ENCODE results near the gene CLSTN1.
A peak's percentile ranks its signal among the peaks of the same experiment; 100 is the strongest.

Gene CLSTN1

DNA sequence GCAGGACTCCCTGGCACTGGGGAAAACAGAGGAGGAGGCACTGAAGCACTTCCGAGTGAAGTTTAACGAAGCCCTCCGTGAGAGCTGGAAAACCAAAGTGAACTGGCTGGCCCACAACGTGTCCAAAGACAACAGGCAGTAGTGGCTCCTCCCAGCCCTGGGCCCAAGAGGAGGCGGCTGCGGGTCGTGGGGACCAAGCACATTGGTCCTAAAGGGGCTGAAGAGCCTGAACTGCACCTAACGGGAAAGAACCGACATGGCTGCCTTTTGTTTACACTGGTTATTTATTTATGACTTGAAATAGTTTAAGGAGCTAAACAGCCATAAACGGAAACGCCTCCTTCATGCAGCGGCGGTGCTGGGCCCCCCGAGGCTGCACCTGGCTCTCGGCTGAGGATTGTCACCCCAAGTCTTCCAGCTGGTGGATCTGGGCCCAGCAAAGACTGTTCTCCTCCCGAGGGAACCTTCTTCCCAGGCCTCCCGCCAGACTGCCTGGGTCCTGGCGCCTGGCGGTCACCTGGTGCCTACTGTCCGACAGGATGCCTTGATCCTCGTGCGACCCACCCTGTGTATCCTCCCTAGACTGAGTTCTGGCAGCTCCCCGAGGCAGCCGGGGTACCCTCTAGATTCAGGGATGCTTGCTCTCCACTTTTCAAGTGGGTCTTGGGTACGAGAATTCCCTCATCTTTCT, 96.7 kb downstream of the CLSTN1 start:
- TF ChIP-seq, protein P1, sequence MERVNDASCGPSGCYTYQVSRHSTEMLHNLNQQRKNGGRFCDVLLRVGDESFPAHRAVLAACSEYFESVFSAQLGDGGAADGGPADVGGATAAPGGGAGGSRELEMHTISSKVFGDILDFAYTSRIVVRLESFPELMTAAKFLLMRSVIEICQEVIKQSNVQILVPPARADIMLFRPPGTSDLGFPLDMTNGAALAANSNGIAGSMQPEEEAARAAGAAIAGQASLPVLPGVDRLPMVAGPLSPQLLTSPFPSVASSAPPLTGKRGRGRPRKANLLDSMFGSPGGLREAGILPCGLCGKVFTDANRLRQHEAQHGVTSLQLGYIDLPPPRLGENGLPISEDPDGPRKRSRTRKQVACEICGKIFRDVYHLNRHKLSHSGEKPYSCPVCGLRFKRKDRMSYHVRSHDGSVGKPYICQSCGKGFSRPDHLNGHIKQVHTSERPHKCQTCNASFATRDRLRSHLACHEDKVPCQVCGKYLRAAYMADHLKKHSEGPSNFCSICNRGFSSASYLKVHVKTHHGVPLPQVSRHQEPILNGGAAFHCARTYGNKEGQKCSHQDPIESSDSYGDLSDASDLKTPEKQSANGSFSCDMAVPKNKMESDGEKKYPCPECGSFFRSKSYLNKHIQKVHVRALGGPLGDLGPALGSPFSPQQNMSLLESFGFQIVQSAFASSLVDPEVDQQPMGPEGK (CRISPR knock-in tag; IDR thresholded peaks at IDR 0.05; ENCODE audit: borderline replicate concordance): no peak
- TF ChIP-seq ARNTL (CRISPR knock-in tag; IDR thresholded peaks at IDR 0.05; ENCODE audit: borderline replicate concordance, low read depth) (no peak), PPARA (CRISPR knock-in tag; IDR thresholded peaks at IDR 0.05; ENCODE audit: borderline replicate concordance) (no peak), OSR1 (CRISPR knock-in tag; IDR thresholded peaks at IDR 0.05) (no peak), CSDC2 (CRISPR knock-in tag; IDR thresholded peaks at IDR 0.05) (no peak), ESRRG (CRISPR knock-in tag; IDR thresholded peaks at IDR 0.05) (no peak), ZFP3 (CRISPR knock-in tag; IDR thresholded peaks at IDR 0.05) (no peak), ZNF8 (CRISPR knock-in tag; IDR thresholded peaks at IDR 0.05) (no peak), GLIS3 (CRISPR knock-in tag; IDR thresholded peaks at IDR 0.05) (no peak), ZFP30 (CRISPR knock-in tag; IDR thresholded peaks at IDR 0.05) (no peak)
- TF ChIP-seq, protein P2, sequence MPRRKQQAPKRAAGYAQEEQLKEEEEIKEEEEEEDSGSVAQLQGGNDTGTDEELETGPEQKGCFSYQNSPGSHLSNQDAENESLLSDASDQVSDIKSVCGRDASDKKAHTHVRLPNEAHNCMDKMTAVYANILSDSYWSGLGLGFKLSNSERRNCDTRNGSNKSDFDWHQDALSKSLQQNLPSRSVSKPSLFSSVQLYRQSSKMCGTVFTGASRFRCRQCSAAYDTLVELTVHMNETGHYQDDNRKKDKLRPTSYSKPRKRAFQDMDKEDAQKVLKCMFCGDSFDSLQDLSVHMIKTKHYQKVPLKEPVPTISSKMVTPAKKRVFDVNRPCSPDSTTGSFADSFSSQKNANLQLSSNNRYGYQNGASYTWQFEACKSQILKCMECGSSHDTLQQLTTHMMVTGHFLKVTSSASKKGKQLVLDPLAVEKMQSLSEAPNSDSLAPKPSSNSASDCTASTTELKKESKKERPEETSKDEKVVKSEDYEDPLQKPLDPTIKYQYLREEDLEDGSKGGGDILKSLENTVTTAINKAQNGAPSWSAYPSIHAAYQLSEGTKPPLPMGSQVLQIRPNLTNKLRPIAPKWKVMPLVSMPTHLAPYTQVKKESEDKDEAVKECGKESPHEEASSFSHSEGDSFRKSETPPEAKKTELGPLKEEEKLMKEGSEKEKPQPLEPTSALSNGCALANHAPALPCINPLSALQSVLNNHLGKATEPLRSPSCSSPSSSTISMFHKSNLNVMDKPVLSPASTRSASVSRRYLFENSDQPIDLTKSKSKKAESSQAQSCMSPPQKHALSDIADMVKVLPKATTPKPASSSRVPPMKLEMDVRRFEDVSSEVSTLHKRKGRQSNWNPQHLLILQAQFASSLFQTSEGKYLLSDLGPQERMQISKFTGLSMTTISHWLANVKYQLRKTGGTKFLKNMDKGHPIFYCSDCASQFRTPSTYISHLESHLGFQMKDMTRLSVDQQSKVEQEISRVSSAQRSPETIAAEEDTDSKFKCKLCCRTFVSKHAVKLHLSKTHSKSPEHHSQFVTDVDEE (CRISPR knock-in tag; IDR thresholded peaks at IDR 0.05): no peak
- TF ChIP-seq, protein P3, sequence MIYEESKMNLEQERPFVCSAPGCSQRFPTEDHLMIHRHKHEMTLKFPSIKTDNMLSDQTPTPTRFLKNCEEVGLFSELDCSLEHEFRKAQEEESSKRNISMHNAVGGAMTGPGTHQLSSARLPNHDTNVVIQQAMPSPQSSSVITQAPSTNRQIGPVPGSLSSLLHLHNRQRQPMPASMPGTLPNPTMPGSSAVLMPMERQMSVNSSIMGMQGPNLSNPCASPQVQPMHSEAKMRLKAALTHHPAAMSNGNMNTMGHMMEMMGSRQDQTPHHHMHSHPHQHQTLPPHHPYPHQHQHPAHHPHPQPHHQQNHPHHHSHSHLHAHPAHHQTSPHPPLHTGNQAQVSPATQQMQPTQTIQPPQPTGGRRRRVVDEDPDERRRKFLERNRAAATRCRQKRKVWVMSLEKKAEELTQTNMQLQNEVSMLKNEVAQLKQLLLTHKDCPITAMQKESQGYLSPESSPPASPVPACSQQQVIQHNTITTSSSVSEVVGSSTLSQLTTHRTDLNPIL (CRISPR knock-in tag; IDR thresholded peaks at IDR 0.05; ENCODE audit: low read depth): no peak
- ATAC-seq: no peak

DNA sequence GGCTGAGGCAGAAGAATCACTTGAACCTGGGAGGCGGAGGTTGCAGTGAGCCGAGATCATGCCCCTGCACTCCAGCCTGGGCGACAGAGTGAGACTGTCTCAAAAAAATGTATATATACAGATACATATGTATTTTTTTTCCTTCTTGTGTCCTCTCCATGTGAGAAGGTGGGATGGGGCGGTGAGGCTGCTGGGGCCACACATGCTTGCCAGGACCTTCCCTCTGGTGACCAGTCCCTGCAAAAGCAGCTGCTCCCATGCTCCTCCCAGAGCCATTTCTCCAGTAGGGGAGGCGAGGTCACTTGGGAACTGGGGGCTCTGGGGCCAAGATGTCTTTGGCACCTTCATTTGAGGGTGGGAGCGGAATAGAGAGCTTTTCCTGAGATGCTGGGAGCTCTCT, 97.4 kb downstream of the CLSTN1 start:
- ATAC-seq: no peak
- TF ChIP-seq, protein P2 (CRISPR knock-in tag; IDR thresholded peaks at IDR 0.05): no peak
- TF ChIP-seq, protein P3 (CRISPR knock-in tag; IDR thresholded peaks at IDR 0.05; ENCODE audit: low read depth): no peak
- no peak for TF ChIP-seq CSDC2 (CRISPR knock-in tag; IDR thresholded peaks at IDR 0.05)
- no peak for TF ChIP-seq OSR1 (CRISPR knock-in tag; IDR thresholded peaks at IDR 0.05)
- TF ChIP-seq ZFP3 (CRISPR knock-in tag; IDR thresholded peaks at IDR 0.05): no peak
- no peak for TF ChIP-seq SNAI2 (CRISPR knock-in tag; IDR thresholded peaks at IDR 0.05)
- TF ChIP-seq ARNTL (CRISPR knock-in tag; IDR thresholded peaks at IDR 0.05; ENCODE audit: borderline replicate concordance, low read depth): no peak
- no peak for TF ChIP-seq ESRRG (CRISPR knock-in tag; IDR thresholded peaks at IDR 0.05)
- TF ChIP-seq RARB (CRISPR knock-in tag; IDR thresholded peaks at IDR 0.05): no peak
- TF ChIP-seq BACH2 (CRISPR knock-in tag; IDR thresholded peaks at IDR 0.05; ENCODE audit: borderline replicate concordance): no peak
- no peak for TF ChIP-seq PPARA (CRISPR knock-in tag; IDR thresholded peaks at IDR 0.05; ENCODE audit: borderline replicate concordance)
- TF ChIP-seq ZNF70 (CRISPR knock-in tag; IDR thresholded peaks at IDR 0.05): no peak

DNA sequence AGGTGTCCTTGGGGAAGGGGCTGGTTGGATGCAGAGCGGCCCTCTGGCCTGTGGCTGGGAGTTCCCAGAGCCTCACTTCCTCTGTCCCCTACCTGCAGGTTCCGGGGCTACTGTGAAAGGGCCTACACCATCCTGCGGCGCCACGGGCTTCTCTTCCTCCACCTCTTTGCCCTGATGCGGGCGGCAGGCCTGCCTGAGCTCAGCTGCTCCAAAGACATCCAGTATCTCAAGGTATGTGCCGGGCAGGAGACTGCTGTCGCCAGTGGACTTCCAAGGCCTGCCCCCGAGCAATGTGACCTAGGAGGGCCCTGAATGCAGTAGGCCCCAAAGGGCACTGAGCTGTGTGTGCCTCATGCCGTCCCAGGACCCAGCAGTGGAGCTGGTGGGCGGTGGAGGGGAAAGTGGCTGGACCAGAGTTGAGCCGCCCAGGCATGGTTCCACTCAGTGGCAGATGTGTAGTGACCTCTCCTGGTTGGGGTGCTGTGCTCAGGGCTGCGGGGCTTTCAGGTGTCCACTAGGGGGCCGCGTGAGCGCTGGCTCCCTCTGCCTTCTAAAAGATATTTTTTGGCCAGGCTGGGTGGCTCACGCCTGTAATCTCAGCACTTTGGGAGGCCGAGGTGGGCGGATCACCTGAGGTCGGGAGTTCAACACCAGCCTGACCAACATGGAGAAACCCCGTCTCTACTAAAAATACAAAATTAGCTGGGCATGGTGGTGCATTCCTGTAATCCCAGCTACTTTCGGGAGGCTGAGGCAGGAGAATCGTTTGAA, 98.9 kb downstream of the CLSTN1 start:
- ATAC-seq: peak; percentile 85
- TF ChIP-seq ZNF8 (CRISPR knock-in tag; IDR thresholded peaks at IDR 0.05) (no peak), RARB (CRISPR knock-in tag; IDR thresholded peaks at IDR 0.05) (no peak), ZNF70 (CRISPR knock-in tag; IDR thresholded peaks at IDR 0.05) (no peak), PPARA (CRISPR knock-in tag; IDR thresholded peaks at IDR 0.05; ENCODE audit: borderline replicate concordance) (no peak), TCF4 (CRISPR knock-in tag; IDR thresholded peaks at IDR 0.05; ENCODE audit: borderline replicate concordance) (no peak), BACH2 (CRISPR knock-in tag; IDR thresholded peaks at IDR 0.05; ENCODE audit: borderline replicate concordance) (no peak), OSR1 (CRISPR knock-in tag; IDR thresholded peaks at IDR 0.05) (no peak)
- TF ChIP-seq, protein P1 (CRISPR knock-in tag; IDR thresholded peaks at IDR 0.05; ENCODE audit: borderline replicate concordance): no peak
